NAMALWA (cell line): Measurements from ENCODE around the gene C2orf72.
"Not testable (repeated sequence)": the region's sequence is repeated elsewhere in the genome, so short reads cannot be mapped to it uniquely, and the experiment has no call there.

ENCODE experiments used
- DNase-seq: peaks from one replicate; pipeline ENCODE4 v3.0.0-alpha.2; 2015; ENCODE audit warnings: low spot score

C2orf72 gene

GRCh38 chr2:231015478-231015877 is 21.8 kb upstream of the C2orf72 start:
- no peak for DNase-seq

GRCh38 chr2:231015926-231016325 is 21.4 kb upstream of the C2orf72 start:
- no peak for DNase-seq

GRCh38 chr2:231016566-231017230 is 20.6 kb upstream of the C2orf72 start:
- DNase-seq = no peak

GRCh38 chr2:231017231-231017598 is 20.1 kb upstream of the C2orf72 start:
- no peak for DNase-seq

GRCh38 chr2:231018184-231018583 is 19.1 kb upstream of the C2orf72 start:
- DNase-seq = no peak

- DNase-seq = not testable (repeated sequence)
Measured at GRCh38 chr2:231025059-231025458, 12.3 kb upstream of the C2orf72 start.

- DNase-seq = no peak
Measured at GRCh38 chr2:231028889-231029288, 8.4 kb upstream of the C2orf72 start.

GRCh38 chr2:231029563-231029962 is 7.8 kb upstream of the C2orf72 start:
- no peak for DNase-seq

- no peak for DNase-seq
Measured at GRCh38 chr2:231030725-231031124, 6.6 kb upstream of the C2orf72 start.

GRCh38 chr2:231032575-231033140 is 4.7 kb upstream of the C2orf72 start:
- DNase-seq = no peak

GRCh38 chr2:231033147-231034132 is 3.9 kb upstream of the C2orf72 start:
- no peak for DNase-seq

- DNase-seq = peak; percentile 28
Measured at GRCh38 chr2:231034291-231034882, 2.9 kb upstream of the C2orf72 start.

GRCh38 chr2:231036131-231036530 is 1.2 kb upstream of the C2orf72 start:
- DNase-seq = no peak

- no peak for DNase-seq
Measured at GRCh38 chr2:231036578-231037106, 681 bp upstream of the C2orf72 start.

GRCh38 chr2:231037731-231038482 is 584 bp downstream of the C2orf72 start:
- no peak for DNase-seq

GRCh38 chr2:231038483-231039293 is 1.4 kb downstream of the C2orf72 start:
- DNase-seq = no peak

- no peak for DNase-seq
Measured at GRCh38 chr2:231039294-231039664, 2.0 kb downstream of the C2orf72 start.

- DNase-seq = no peak
Measured at GRCh38 chr2:231039821-231040364, 2.6 kb downstream of the C2orf72 start.

- DNase-seq = no peak
Measured at GRCh38 chr2:231041061-231041689, 3.9 kb downstream of the C2orf72 start.

- DNase-seq = no peak
Measured at GRCh38 chr2:231043796-231044195, 6.5 kb downstream of the C2orf72 start.
